NCI-H1436 (cell line): ENCODE data around the gene CSGALNACT2.
"Not testable (repeated sequence)": the region's sequence is repeated elsewhere in the genome, so short reads cannot be mapped to it uniquely, and the experiment has no call there.

Source experiments
- DNase-seq: peaks from one replicate; lab custom pipeline; 2025; lab: John Stamatoyannopoulos, UW

CSGALNACT2 gene

DNA sequence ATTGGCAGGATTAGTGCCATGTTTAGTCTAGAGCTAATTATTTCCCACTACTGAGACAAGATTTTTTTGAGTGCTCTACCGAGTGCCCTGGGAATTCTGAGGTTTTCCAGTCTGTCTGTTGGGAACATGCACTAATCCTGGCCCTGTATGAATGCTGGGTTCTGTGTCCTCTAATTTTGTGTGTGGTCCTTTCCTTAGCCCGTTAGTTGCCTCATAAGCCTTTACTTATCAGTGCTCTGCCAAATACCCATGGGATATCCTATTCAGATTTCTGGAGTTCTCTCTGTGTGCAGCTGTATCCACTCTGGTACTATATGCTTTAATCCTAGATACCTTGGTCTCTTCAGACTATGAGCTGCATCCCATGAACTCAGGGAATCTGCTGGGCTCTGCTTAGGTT is 13.1 kb downstream of the CSGALNACT2 start:
- no peak for DNase-seq

DNA sequence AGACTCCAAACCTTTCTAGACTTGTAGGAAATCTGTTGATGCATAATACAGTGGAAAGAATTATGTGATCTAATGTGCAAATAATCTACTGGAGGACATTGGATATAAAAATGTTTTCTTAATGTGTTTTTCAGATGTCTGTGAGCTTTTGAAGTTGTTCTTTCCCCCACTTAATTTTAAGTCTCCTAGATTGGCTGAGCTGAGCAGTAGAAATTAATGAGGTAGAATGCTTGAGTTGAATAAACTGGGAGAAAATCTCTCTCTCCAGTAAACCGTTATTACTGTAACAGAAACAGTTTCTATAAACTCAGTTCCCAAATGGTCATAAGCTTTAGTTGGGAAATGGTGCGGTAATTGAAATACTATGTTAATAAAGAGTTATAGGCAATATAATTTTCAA is 15.7 kb downstream of the CSGALNACT2 start:
- DNase-seq = no peak

DNA sequence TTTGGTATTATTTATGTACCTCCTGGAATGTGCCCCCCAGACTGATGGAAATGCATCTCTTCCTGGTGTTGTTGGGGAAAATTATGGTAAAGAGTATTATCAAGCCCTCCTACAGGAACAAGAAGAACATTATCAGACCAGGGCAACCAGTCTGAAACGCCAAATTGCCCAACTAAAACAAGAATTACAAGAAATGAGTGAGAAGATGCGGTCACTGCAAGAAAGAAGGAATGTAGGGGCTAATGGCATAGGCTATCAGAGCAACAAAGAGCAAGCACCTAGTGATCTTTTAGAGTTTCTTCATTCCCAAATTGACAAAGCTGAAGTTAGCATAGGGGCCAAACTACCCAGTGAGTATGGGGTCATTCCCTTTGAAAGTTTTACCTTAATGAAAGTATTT is 17.0 kb downstream of the CSGALNACT2 start:
- DNase-seq = no peak

DNA sequence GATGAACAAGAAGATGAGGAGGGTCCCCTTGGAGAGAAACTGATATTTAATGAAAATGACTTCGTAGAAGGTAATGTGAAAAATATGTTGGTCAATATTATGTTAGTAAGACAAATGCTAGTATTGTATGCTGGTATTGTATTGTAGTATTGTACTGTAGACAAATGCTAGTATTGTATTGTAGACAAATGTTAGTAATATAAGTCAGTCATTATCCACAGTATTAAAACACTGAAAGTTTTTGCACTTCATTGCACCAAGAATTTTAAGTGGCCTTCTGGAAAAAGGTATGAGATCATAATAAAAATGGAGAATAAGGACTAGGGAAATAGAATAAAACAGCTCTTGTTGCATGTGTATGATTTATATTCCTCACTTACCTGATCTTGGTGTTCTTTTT is 17.5 kb downstream of the CSGALNACT2 start:
- no peak for DNase-seq

DNA sequence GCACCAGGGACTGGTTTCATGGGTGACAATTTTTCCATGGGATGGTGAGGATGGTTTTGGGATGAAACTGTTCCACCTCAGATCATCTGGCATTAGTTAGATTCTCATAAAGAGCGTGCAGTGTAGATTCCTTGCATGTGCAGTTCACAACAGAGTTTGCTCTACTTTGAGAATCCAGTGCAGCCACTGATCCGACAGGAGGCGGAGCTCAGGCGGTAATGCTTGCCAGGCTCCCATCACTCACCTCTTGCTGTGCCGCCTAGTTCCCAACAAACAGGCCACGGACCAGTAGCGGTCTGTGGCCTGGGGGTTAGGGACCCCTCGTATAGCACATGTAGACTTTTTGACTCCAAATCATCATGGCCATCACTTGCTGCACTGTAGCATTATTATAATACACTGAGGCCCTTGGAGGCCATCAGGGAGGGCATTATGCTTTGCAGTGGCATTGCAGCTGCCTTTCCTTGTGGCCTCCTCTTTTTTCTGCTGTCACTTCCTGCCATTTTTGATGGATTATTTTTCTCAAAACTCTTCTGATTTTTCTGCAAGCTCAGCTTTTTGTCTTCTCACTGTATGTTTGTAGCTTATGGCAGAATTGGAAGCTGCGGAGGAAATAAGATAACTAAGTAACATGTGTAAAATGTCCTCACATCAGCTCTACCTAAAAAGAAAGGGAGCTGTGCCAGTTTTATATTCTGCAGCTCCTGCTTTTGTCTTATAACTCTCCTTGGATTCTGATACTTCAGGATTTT is 18.5 kb downstream of the CSGALNACT2 start:
- DNase-seq = no peak

DNA sequence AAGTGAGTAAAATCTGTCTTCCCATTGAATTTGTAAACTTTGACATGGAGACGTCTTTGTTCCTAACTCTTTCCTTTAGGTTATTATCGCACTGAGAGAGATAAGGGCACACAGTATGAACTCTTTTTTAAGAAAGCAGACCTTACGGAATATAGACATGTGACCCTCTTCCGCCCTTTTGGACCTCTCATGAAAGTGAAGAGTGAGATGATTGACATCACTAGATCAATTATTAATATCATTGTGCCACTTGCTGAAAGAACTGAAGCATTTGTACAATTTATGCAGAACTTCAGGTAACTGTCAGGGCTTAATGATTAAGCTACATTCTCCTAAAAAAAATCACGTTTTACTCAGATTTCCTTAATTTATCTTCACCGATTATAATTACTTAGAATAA is 20.4 kb downstream of the CSGALNACT2 start:
- DNase-seq = no peak

DNA sequence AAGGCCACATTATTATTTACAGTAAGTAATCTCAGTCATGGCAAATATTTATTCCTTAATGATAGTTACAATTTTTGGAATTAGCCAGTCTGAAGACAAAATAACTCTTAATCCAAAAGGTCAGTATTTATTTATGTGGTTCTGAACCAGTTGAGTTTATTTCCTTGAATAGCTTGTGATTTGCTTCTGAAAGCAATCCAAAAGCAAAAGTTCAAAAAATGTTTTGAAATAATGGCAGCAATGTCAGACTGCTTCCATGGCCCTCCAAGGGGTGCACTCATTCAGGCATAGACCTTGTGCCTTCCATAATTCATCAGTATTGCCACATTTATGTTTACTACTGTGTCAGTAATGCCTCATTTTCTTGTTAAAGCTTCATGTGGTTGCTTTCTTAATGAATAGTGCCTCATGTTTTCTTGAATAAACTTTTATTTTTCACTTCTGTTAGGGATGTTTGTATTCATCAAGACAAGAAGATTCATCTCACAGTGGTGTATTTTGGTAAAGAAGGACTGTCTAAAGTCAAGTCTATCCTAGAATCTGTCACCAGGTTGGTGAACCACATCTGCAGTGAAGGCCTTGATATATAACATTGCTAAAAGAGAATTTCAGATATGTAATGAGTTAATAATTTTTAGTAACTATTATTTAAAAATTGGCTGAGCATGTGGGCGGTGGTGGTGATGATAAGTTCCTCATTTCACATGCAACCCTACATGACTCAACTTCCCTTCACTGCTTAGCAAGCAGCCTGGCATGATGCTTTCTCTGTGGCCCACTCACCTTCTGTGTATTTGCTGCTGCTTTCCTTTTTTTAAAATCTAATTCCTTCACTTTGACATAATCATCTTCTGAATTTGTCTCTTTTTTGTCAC is 22.0 kb downstream of the CSGALNACT2 start:
- no peak for DNase-seq

DNA sequence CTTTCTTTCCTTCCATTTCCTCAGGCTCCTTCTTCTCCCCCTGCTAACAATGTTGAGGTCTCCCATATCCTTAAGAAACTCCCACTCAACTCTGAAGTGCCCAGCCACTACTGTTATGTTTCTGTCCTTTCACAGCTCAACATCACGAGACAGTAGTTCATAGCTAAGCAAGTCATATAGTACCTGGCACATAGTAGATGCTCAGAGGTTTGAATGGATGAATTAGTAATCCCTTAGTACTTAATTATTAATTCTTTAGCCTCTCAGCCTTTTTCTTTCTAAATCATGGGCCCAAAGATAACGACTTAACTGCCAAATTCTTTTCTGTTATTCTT is 22.6 kb downstream of the CSGALNACT2 start:
- DNase-seq = no peak

DNA sequence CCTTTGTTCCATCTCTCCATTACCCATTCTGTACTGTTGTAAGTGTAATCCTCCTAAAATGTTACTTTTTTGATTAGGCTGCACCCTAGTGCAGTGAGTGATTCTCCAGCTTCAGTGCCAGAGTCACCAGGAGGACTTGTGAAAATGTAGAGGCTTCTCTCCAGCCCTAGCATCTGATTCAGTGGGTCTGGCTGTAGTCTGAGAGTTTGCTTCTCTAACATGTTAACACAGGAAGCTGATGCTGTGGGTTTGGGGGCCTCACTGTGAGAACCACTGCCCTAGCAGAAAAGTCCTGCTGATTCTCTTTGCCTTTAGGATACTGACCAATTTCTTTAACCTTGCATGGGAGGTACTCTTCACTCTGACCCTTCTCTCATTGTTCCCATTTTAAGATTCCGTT is 24.4 kb downstream of the CSGALNACT2 start:
- no peak for DNase-seq

DNA sequence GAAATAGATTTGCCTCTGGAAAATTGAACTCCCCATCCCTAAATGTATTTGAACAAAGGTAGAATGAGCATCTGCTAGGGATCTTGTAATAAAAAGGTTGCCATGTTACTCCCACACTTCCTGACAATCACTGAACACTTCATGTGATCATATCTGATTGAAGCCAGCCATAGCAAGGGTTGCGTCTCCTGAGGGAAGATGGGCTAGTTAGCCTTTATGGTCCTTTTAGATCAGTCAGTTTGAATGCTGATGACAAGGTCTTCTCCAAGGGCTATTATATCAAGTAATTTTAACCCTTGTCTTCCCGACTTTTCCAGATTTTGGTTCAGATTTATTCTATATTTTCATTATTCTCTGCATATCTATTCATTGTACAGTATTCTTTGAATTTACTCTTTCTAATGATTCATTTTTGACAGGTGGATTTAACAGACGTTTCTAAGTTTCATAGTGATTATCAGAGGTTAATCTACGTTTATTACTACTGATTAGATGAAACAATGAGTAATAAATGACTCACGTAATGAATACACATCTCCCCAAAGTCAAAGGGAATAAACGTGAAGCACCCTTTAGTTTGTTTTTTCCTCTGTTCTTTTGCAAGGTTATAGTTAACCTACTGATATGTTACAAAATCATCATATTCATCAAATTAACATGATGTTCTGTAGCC is 28.1 kb downstream of the CSGALNACT2 start:
- no peak for DNase-seq

DNA sequence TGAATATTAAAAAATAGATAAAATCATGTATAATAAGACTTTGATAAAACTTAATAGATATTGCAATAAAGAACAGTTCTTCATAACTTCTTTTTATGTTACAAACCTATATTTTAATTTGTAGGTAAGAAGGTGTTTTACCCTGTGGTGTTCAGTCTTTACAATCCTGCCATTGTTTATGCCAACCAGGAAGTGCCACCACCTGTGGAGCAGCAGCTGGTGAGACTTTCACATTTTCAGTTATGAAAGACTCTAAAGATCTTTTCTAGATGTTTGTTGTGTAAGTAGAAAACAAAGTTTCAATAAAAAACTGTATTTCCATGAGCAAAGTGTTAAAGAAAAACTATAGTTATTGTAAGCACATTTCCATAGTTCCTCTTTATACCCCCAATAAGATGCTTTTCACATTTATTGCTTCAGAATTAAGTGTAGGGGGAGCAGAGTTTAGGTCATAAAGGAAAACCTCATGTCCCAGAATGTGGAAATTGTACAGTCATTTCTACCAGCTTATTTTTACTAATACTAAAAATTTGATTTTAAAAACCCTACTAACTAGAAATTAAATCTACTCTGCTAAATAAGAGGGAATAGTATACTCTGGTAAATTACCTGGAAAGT is 28.7 kb downstream of the CSGALNACT2 start:
- DNase-seq = no peak

DNA sequence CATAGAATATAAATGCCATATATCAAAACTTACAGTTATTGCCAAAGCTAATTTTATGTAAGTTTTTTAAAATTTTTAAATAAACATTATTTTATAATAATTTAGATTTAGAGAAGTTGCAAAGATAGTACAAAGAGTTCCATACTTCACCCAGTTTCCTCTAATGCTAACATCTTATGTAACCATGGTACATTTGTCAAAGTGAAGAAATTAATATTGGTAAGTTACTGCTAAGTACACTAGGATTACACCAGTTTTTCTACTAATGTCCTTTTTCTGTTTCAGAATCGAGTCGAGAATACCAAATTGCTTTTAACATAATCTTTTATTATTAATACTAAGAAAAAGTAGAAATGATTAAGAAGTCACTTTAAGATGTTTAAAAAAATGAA is 29.2 kb downstream of the CSGALNACT2 start:
- no peak for DNase-seq

DNA sequence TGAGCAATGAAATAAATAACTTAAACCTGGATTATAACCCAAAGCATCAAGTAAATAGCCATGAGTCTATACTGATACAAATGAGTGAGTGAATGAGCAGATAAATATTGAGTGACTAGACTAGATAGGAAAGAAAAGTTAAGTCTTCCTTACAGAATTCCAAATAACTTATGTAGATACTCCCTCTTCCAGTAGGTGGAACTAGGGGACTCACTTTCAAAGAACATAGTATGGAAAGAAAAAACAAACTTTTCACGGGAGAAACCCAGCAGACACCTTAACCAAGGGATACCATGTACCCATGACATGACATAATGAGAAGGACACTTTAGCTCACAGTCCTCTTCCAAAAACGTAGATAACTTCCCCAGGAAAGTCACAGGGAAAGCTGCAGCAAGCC is 32.2 kb downstream of the CSGALNACT2 start:
- DNase-seq = no peak

DNA sequence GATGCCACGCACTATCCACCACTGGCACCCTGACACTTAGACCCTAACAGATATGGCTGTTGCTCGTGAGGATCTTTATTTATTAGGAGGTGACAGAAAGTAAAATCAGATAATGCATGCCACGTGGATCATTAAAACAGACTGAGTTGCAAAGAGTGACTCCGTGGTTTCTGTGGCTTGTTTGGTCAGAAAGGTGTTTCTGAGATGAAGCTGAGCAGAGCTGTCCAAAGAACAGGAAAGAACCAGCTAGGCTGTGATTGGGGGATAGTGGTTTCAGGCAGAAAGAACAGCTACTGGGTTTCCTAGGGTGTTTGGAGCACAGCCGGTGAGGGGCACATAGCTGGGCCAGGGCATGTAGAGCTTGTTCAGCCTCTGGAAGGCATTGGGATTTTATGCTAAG is 34.4 kb downstream of the CSGALNACT2 start:
- DNase-seq = no peak

DNA sequence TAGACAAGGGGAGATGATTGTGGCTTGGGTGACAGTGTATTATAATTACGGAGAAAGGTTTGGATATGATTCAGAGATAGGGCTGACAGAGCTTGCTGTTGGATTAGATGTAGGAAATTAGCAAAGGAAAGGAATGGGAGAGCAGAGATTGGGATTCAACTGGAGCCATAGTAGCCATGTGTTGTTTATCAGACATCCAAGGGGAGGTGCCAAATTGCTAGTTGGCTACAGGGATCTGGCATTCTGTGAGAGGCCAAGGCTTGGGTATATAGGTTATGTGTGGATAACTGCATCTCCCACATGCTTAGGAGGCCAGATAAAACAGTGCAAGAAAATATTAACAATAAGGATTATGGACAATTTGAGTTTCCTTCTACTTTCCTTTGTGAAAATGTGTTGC is 34.9 kb downstream of the CSGALNACT2 start:
- no peak for DNase-seq

DNA sequence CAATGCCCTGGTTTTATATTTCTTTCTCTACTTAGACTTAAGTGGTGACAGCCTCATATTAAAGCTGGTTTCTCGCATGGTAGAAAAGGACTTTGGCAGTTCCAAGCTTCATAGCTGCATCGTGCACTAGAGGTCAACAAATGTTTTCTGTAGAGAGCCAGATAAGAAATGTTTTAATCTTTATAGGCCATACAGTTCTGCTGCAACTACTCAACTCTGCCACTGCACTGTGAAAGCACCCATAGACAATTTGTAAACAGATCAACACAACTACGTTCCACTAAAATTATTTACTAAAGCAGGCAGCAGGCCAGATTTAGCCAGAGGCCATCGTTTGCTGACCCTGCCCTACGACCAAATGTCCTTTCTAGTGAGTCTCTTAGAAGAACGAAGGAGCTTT is 36.7 kb downstream of the CSGALNACT2 start:
- DNase-seq = no peak

DNA sequence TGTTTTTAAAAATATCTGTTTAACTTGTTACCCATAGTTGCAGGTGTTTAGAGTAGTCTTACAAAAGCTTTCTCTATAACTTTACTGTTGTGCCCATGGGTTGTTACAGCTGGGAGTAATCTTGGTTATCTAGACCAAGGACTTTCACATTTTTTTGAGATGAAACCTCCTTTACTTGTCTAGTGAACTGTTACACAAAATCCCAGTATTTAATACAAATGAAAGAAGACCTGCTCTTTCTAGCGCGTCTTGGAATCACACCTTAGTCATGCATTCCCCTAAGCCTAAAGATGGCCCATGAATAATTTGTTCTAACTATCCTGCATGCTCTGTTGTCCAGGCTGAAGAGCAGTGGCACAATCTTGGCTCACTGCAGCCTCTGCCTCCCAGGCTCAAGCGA is 38.0 kb downstream of the CSGALNACT2 start:
- DNase-seq = no peak

DNA sequence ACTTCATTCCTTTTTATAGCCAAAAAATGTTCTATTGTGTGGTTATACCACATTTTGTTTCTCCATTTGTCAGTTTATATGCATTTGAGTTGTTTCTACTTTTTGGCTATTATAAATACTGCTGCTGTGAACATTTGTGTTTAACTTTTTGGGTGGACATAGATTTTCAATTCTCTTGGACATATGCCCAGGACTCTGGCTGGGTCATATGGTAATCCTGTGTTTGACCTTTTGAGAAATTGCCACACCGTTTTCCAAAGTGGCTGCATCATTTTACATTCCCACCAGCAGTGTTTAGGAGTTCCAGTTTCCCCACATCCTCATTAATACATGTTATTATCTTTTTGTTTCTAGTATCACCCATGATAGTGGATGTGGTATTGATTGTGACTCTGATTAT is 39.4 kb downstream of the CSGALNACT2 start:
- DNase-seq = no peak

DNA sequence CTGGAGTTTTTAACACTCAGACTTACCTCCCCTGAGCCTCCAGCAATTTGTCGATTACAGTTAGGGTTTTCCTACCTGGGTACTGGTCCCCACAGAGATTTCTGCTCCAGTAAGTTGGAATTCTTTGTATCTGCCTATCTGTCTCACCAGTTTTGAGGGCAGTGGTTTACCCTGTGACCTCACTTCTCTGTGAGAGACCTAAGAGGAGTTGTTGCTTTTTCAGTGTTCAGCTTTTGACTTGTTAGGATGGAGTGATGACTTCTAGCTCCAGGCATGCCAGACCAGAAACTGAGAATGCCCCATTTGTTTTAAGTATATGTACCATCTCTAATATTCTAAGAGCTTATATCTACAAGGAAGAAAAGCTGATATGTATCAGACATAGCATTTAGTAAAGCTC is 42.9 kb downstream of the CSGALNACT2 start:
- DNase-seq = no peak

DNA sequence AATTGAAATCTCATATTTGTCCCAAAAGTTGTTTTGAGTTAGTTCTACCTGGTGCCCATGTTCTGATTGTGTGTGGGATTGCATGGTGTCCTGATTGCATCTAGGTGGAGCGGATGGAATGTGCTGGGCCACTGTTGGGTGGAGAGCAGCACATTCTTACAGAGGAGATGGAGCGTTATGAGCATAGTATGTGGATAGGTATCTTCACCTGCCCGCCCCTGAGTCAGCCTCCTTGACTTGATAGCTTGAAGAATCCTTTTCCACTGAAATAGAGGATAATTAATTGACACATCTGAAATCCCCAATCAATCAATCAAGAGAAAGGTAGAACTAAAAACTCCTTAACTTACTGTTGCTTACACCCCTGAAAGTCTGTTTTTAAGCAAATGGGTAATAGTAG is 45.5 kb downstream of the CSGALNACT2 start:
- not testable (repeated sequence) for DNase-seq

DNA sequence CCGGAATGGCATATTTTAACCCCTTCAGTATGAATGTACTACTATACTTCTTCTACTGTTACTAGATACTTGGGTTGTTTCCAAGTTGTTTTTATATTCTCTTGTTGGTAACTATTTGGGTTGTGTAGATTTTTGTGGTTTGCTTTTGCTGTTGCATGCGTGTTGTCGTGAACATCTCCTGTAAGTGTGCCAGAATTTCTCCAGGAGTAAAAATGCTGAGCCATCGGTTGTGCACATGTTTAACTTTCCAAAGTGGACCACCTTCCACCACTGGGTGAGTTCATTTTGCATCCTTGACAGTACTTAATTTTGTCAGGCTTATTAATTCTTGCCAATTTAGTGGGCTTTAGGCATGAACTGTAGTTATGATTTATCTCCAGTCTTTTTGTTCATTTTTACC is 47.9 kb downstream of the CSGALNACT2 start:
- no peak for DNase-seq

DNA sequence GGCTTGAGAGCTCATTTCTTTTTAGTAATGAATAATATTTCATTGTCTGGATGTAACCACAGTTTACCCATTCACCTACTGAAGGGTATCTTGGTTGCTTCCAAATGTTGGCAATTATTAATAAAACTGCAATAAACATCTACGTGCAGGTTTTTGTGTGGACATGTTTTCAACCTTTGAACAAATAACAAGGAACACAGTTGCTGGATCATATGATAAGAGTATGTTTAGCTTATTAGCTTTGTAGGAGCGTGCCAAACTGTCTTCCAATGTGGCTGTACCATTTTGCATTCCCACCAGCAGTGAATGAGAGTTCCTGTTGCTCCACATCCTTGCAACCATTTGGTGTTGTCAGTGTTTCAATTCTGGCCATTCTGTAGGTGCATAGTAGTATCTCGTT is 49.0 kb downstream of the CSGALNACT2 start:
- no peak for DNase-seq

DNA sequence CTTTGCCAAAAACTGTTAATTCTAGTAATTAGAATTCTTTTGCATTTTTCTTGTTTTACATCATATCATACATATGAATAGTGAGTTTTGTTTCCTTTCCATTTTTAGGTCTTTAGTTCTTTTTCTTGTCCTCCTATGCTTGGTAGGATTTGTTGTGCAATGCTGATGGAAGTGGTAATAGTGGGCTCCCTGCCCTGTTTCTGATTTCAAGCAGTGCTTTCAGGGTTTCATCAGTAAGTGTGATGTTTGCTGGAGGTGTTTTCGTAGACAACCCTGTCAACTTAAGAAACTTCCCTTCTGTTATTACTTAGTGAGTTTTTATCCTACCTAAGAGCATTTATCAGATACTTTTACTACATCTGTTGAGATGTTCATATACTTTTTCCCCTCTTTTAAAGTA is 50.5 kb downstream of the CSGALNACT2 start:
- no peak for DNase-seq
